A673 (cell line): ENCODE measurements around the gene NKX2-3.

Experiments used
- EZH2 ChIP-seq: fragments of 200-600 bp; sonication (generic); IDR thresholded peaks from 2 replicates; pipeline ENCODE4 v1.6.1; 2017; ENCODE audit warnings: borderline replicate concordance, low read depth, mild to moderate bottlenecking, mixed read lengths, antibody characterized with exemption, low read length; ENCODE audit not compliant: poor library complexity, severe bottlenecking
- TF ChIP-seq, protein P1 (sequence below): fragments of 300-800, 200-600 bp; sonication (generic); conservative IDR thresholded peaks from 2 replicates; pipeline ENCODE4 v1.5.1; 2017; ENCODE audit warnings: low read depth, mild to moderate bottlenecking, antibody characterized with exemption, low read length, moderate library complexity, mixed read lengths

DNA sequence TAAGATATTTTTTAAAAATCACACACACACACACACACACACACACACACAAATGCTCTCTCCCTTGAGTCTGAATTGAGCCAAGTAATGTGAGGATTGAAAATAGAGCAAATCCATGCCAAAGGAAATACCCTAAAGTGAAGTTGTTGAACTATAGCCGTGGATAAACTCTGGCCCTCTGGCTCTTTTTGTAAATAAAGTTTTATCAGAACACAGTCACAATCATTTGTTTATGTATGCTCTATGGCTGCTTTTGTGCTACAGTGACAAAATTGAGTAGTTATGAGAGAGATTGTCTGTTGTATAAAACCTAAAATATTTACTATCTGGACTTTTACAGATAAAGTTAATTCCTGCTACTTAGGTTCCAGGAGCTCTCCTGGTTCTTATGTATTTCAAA is 39.1 kb downstream of the NKX2-3 start:
- TF ChIP-seq, protein P1, sequence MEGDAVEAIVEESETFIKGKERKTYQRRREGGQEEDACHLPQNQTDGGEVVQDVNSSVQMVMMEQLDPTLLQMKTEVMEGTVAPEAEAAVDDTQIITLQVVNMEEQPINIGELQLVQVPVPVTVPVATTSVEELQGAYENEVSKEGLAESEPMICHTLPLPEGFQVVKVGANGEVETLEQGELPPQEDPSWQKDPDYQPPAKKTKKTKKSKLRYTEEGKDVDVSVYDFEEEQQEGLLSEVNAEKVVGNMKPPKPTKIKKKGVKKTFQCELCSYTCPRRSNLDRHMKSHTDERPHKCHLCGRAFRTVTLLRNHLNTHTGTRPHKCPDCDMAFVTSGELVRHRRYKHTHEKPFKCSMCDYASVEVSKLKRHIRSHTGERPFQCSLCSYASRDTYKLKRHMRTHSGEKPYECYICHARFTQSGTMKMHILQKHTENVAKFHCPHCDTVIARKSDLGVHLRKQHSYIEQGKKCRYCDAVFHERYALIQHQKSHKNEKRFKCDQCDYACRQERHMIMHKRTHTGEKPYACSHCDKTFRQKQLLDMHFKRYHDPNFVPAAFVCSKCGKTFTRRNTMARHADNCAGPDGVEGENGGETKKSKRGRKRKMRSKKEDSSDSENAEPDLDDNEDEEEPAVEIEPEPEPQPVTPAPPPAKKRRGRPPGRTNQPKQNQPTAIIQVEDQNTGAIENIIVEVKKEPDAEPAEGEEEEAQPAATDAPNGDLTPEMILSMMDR, result no peak
- TF ChIP-seq EZH2, result no peak
